ENCODE results near the gene FAM47E. TPM values are rescaled to one million over a fixed set of nuclear protein-coding genes. Genes with fewer than 3 reads are reported as not detected.
"Not testable (repeated sequence)": the region's sequence is repeated elsewhere in the genome, so short reads cannot be mapped to it uniquely, and the experiment has no call there.

FAM47E gene
- total RNA-seq, 1 donor from 2014 or later = 9.6 TPM

DNA sequence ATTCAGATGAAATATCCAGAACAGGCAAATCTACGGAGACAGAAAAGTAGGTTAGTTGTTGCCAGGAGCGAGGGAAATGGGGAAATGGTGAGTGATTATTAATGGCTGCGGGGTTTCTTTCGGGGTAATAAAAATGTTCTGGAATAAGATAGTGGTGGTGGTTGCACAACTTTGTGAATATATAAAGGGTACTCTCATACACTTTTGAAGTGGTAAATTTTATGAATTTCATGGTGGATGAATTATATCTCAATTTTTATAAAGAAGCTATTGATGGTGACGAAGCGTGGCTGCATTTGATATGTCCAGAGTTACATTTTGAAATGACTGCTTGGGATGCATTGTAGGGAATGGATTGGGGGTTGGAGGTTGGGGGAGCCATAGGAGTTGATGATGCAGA lies 16.3 kb downstream of the FAM47E start:
- no peak for DNase-seq (ENCODE audit: low spot score)

- DNase-seq (ENCODE audit: low spot score) = no peak
Measured at GRCh38 chr4:76270244-76271175, 19.0 kb downstream of the FAM47E start.

GRCh38 chr4:76271248-76271647 lies 19.7 kb downstream of the FAM47E start:
- DNase-seq (ENCODE audit: low spot score) = no peak

GRCh38 chr4:76272073-76272472 lies 20.6 kb downstream of the FAM47E start:
- no peak for DNase-seq (ENCODE audit: low spot score)

GRCh38 chr4:76272582-76272981 lies 21.1 kb downstream of the FAM47E start:
- no peak for DNase-seq (ENCODE audit: low spot score)

- DNase-seq (ENCODE audit: low spot score) = no peak
Measured at GRCh38 chr4:76272999-76273398, 21.5 kb downstream of the FAM47E start.

GRCh38 chr4:76275486-76276124 lies 24.1 kb downstream of the FAM47E start:
- no peak for DNase-seq (ENCODE audit: low spot score)

GRCh38 chr4:76276813-76277212 lies 25.3 kb downstream of the FAM47E start:
- DNase-seq (ENCODE audit: low spot score) = no peak

DNA sequence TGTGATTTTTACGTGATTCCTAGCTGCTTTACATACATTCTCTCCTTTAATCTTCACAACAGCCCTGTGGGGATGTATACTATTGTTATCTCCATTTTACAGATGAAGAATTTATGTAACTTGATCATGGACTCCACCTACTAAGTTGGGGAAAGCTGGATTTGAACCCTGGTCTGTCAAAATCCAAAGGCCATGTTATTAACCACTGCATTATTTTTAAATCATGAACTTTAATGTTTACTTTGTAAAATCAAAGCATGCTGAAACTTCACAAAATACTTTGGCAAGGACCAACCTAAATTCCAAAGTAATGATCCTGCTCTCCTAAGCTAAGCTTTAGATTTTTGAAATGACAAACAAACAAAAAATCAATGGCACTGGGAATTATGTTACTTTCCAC lies 26.1 kb downstream of the FAM47E start:
- DNase-seq (ENCODE audit: low spot score) = no peak

DNA sequence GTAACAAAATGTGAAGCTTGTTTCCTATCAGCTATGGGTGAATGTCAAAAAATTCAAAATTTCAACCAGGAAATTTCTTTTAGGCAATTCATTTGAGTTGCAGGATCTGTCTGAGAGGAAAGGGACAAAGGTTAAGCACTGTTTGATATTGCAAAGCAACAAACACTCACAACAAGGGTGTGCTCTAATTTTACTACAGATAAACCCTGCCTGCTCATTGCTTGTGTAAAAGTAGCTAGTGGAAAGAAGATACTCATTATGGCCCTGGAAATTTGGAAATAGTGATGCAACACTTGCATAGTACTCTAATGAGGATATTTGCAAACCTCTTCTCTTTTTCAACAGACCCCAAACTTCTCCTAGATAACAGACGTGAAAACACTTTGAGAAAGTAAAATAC lies 27.1 kb downstream of the FAM47E start:
- no peak for DNase-seq (ENCODE audit: low spot score)

- DNase-seq (ENCODE audit: low spot score) = no peak
Measured at GRCh38 chr4:76279462-76279861, 27.9 kb downstream of the FAM47E start.

- no peak for DNase-seq (ENCODE audit: low spot score)
Measured at GRCh38 chr4:76280488-76281441, 29.2 kb downstream of the FAM47E start.

DNA sequence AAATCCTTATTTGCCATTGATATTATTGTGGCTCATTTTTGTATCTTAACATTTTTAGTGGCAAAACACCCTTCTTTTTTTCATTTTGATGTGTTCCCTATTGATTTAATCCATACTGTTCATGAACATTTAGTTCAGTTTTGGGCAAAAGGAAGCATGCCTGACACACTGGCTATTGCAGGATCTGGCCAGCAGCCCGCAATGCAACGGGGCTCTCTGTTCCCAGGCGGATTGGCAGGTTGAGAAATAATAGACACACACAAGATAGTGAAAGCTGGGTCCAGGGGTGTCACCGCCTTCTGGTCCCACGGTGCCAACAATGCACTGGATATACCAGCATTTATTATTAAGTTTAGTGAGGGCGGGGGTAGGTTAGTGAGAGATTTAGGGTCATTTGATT lies 30.1 kb downstream of the FAM47E start:
- DNase-seq (ENCODE audit: low spot score) = not testable (repeated sequence)

GRCh38 chr4:76282941-76283689 lies 31.6 kb downstream of the FAM47E start:
- no peak for DNase-seq (ENCODE audit: low spot score)

GRCh38 chr4:76283900-76284299 lies 32.4 kb downstream of the FAM47E start:
- no peak for DNase-seq (ENCODE audit: low spot score)

GRCh38 chr4:76287811-76288210 lies 36.3 kb downstream of the FAM47E start:
- DNase-seq (ENCODE audit: low spot score) = not testable (repeated sequence)

GRCh38 chr4:76292730-76293129 lies 41.2 kb downstream of the FAM47E start:
- no peak for DNase-seq (ENCODE audit: low spot score)

GRCh38 chr4:76293772-76294171 lies 42.3 kb downstream of the FAM47E start:
- DNase-seq (ENCODE audit: low spot score) = no peak

DNA sequence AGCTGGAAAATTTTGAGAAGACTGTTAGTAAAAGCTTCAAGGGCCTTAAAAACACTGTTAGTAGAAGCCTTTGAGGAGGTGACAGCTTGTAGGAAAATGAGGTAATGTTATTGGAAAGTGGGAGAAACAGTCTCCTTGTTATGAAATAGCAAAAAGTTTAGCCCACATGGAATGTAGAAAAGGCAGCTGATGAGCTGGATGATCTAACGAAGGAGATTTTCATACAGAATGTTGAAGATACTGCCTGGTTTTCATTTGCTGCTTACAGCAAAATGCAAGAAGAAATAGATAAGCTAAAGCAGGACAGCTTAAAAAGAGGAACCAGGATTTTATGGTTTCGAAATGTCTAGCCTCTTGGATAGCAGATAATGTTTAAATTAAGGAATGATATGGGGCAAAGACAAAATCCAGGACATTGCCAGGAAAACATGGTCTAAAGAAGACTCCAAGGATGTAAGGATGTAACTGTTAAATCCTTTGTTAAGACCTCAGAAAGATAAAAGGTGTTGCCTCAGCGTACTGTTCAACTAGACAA lies 44.8 kb downstream of the FAM47E start:
- no peak for DNase-seq (ENCODE audit: low spot score)

GRCh38 chr4:76298227-76298626 lies 46.7 kb downstream of the FAM47E start:
- DNase-seq (ENCODE audit: low spot score) = no peak

GRCh38 chr4:76300012-76300411 lies 48.5 kb downstream of the FAM47E start:
- DNase-seq (ENCODE audit: low spot score) = no peak

Measured in ureter (tissue), 1 donor.